Stimulated activated CD4-positive, alpha-beta T cell treated with anti-CD3 and anti-CD28 coated beads, Interleukin-4, amount 100 ng/mL, for 48 hours (primary cell): ENCODE data around the gene CHCT1.
"Not testable (repeated sequence)": the region's sequence is repeated elsewhere in the genome, so short reads cannot be mapped to it uniquely, and the experiment has no call there.

Experiments used
- DNase-seq, 2 donors: peaks; one replicate each; pipeline ENCODE4 v3.0.0-alpha.2; 2020; ENCODE audit warnings: low read depth in 2 of 2

The CHCT1 gene

GRCh38 chr17:60398227-60398959 lies 23.9 kb upstream of the CHCT1 start:
- no peak for DNase-seq

GRCh38 chr17:60401819-60402218 lies 20.5 kb upstream of the CHCT1 start:
- DNase-seq = no peak

DNA sequence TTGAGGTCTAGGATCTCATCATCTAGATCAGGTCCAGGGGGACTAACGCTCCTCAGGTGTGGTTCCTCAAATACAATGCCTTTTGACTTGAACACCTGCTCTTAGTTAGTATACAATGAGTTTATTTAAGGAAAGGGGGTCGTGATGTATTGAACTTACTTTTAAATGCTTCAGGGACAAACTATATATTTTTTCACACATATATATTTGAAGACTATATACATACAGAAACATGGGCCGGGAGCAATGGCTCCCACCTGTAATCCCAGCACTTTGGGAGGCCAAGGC lies 18.8 kb upstream of the CHCT1 start:
- DNase-seq = no peak

DNA sequence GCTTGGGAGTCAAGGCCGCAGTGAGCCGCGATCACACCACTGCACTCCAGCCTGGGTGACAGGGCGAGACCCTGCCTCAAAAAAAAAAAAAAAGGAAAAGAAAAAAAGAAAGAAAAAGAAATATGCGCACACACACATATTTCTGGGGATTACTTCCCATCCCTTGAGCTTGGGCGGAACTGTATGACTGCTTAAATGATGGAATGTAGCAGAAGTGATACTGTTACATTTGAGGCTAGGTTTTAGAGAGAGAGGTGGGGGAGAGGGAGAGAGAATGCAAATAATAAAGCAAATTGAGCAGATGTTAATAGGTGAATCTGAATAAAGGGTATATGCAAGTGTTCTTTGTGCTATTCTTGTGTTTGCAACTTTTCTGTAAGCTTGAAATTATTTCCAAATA lies 18.3 kb upstream of the CHCT1 start:
- DNase-seq = no peak

- DNase-seq = no peak
Measured at GRCh38 chr17:60406887-60407286, 15.4 kb upstream of the CHCT1 start.

DNA sequence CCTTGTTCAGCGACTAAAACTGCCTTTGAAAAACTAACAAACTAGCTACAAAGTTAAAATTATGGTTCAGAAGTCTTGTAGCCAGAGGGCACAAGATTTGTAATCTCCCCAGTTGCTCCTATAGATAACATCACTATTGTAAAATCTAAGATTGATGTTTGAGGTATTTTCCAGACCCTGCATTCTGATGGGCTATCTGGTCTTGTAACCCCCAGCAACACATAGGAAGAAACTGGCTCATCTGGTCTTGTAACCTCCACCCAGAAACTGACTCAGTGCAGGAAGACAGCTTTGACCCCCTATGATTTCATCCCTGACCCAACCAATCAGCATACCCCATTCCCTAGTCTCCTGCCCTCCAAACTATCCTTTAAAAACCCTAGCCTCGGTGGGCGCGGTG lies 12.3 kb upstream of the CHCT1 start:
- no peak for DNase-seq

DNA sequence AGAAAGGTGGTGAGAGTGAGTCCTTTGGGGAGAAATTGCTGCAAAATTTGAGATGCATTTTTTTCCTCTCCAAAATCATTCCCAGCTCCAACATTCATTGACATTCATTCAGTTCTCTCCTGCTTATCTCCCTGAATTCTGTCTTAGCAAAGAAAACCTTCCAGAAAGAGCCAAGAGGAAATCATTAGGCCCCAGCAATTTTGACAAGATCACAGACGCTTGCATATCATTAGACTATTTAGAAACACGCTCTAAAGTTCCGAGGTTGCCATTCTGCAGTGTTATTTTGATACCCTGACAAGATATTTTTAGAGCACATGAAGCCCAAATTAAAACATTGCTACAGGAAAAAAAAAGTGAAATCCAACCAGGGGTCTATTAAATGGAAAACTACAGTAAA lies 9.6 kb upstream of the CHCT1 start:
- no peak for DNase-seq

GRCh38 chr17:60415146-60415545 lies 7.1 kb upstream of the CHCT1 start:
- DNase-seq = no peak

GRCh38 chr17:60416368-60416925 lies 5.8 kb upstream of the CHCT1 start:
- no peak for DNase-seq

- not testable (repeated sequence) for DNase-seq
Measured at GRCh38 chr17:60419003-60419402, 3.3 kb upstream of the CHCT1 start.

- not testable (repeated sequence) for DNase-seq
Measured at GRCh38 chr17:60419875-60420274, 2.4 kb upstream of the CHCT1 start.

DNA sequence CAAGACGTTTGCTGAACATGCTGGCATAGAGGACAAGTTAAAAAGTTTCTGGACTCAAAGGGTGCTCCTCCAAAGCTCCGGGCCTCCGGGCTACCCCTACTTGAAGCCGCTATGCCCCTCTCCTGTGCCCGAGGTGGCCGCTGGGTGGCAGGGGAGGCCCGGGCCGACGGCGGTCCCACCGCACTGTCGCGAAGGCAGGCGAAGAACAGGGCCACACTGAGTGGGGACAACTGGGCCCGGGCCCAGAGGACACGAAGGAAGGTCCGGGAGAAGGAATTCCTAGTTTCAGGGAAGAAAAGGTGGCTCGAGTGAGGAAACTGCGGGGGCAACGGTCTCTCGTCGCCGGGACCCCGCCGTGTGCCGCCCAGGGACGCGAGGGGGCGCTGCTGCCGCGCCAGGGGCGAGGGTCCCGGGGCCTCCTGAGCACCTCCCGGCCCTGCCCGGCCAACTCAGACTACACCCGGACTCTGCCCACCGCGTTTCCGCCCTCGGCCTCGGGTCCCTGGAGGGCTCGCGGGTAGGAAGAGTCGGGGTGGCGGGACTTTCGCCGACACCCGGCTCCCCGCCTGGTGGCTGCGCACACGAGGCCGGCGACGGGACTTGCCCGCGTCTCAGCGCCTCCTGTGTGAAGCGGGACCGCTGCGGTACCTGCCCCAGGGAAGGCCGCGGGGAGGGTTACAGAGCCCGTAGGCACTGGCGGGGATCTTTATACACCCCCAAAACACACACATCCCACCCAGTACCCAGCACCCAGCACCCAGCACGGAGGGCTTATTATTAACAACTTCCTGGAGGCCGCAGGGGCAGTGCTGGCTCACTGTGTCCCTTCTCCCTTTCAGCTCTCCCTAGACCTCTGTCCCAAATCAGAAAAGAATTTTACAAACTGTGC lies 772 bp upstream of the CHCT1 start:
- peak; percentile 69 to 70 for DNase-seq

DNA sequence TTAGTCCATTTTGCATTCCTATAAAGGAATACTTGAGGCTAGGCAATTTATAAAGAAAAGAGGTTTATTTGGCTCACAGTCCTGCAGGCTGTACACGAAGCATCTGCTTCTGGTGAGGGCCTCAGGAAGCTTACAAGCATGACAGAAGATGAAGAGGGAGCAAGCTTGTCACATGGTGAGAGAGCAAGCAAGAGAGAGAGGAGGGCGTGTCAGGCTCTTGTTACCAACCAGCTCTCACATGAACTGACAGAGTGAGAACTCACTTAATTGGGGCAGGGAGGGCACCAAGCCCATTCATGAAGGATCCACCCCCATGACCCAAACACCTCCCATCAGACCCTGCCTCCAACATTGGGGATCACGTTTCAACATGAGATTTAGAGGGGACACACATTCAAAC lies 1.6 kb downstream of the CHCT1 start:
- DNase-seq = no peak

- DNase-seq = no peak
Measured at GRCh38 chr17:60425626-60426025, 3.3 kb downstream of the CHCT1 start.

GRCh38 chr17:60426596-60426995 lies 4.3 kb downstream of the CHCT1 start:
- DNase-seq = no peak

GRCh38 chr17:60428491-60428890 lies 6.2 kb downstream of the CHCT1 start:
- not testable (repeated sequence) for DNase-seq

- DNase-seq = not testable (repeated sequence)
Measured at GRCh38 chr17:60430561-60430960, 8.3 kb downstream of the CHCT1 start.

GRCh38 chr17:60433021-60433997 lies 11.0 kb downstream of the CHCT1 start:
- DNase-seq = not testable (repeated sequence)

DNA sequence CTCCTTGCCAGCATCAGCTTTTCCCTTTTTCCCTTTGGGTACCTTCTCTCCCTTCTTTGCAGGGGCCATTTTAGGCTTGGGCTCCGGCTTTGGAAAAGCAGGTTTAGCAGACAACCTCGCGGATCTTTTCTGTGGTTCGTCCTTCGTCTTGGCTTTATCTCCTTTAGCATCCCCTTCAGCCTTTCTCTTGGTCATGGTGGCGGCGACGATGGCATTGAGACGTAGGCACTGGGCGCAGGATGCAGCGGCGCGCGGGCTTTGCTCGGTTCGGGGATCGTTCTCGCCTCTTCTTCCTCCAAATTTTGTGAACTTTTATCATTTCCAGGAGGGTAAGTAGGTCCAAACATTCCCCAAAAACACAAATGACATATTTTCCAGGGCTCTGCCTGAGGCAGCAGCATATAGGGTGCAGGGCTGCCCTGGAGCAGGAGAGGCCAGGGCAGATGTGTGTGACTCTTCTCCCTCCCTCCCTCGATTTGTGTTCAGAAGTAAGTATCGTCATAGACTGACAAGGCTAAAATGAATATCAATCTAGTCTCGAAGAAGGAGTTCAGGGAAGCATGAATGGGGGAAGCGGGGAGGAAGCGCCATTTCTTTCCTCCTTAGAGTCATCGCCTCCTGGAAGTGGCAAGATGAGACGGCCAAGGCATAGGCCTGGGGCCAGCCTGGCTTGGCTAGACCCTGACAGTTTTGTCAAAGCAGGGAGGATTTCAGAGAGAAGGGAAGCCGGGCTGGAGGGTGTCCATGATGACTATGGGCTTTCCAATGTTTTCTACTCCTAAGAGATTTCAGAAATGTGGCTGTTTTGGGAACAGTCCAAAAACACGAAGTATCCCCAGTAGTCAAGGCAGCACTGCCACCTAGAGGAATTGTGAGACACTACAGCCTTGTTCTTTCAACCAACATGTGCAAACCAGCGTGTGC lies 13.2 kb downstream of the CHCT1 start:
- peak; percentile 25 to 40 for DNase-seq

GRCh38 chr17:60436676-60437075 lies 14.4 kb downstream of the CHCT1 start:
- DNase-seq = no peak

- no peak for DNase-seq
Measured at GRCh38 chr17:60439501-60439900, 17.2 kb downstream of the CHCT1 start.
